ENCODE data around the gene NIPBL.

GRCh38 chr5:36877667-36878391 is 1.3 kb downstream of the NIPBL start:
- TF ChIP-seq, protein P1, sequence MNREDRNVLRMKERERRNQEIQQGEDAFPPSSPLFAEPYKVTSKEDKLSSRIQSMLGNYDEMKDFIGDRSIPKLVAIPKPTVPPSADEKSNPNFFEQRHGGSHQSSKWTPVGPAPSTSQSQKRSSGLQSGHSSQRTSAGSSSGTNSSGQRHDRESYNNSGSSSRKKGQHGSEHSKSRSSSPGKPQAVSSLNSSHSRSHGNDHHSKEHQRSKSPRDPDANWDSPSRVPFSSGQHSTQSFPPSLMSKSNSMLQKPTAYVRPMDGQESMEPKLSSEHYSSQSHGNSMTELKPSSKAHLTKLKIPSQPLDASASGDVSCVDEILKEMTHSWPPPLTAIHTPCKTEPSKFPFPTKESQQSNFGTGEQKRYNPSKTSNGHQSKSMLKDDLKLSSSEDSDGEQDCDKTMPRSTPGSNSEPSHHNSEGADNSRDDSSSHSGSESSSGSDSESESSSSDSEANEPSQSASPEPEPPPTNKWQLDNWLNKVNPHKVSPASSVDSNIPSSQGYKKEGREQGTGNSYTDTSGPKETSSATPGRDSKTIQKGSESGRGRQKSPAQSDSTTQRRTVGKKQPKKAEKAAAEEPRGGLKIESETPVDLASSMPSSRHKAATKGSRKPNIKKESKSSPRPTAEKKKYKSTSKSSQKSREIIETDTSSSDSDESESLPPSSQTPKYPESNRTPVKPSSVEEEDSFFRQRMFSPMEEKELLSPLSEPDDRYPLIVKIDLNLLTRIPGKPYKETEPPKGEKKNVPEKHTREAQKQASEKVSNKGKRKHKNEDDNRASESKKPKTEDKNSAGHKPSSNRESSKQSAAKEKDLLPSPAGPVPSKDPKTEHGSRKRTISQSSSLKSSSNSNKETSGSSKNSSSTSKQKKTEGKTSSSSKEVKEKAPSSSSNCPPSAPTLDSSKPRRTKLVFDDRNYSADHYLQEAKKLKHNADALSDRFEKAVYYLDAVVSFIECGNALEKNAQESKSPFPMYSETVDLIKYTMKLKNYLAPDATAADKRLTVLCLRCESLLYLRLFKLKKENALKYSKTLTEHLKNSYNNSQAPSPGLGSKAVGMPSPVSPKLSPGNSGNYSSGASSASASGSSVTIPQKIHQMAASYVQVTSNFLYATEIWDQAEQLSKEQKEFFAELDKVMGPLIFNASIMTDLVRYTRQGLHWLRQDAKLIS (CRISPR knock-in tag; IDR thresholded peaks at IDR 0.05; ENCODE audit: borderline replicate concordance): no peak
- TF ChIP-seq CTCF (IDR thresholded peaks at IDR 0.05): no peak
- TF ChIP-seq, protein P2, sequence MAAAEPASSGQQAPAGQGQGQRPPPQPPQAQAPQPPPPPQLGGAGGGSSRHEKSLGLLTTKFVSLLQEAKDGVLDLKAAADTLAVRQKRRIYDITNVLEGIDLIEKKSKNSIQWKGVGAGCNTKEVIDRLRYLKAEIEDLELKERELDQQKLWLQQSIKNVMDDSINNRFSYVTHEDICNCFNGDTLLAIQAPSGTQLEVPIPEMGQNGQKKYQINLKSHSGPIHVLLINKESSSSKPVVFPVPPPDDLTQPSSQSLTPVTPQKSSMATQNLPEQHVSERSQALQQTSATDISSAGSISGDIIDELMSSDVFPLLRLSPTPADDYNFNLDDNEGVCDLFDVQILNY (CRISPR knock-in tag; IDR thresholded peaks at IDR 0.05): no peak

Data from WTC11 (cell line).